Gastroesophageal sphincter (tissue), 4 donors: ENCODE measurements around the gene PFDN4. TPM values are rescaled to one million over a fixed set of nuclear protein-coding genes. Genes with fewer than 3 reads are reported as not detected.

Experiments
- ATAC-seq: fragments of 150-250 bp; one replicate; pipeline ENCODE4 v1.9.1; 2016; ENCODE audit warnings: mild to moderate bottlenecking, moderate library complexity
- H3K27ac ChIP-seq, 4 donors: fragments of 200-600 bp; sonication (generic) in 3 of 4; 1 replicate in 3 of 4; 2 replicates in 1 of 4; pipeline ENCODE4 v1.5.1; 2016 to 2019
- H3K27me3 ChIP-seq: fragments of 200-600 bp; sonication (generic); one replicate; pipeline ENCODE4 v1.5.1; 2019
- H3K36me3 ChIP-seq, 2 donors: fragments of 200-600 bp; sonication (generic); one replicate each; pipeline ENCODE4 v1.5.1; 2019; ENCODE audit warnings: control low read depth in 1 of 2
- H3K4me1 ChIP-seq, 3 donors: fragments of 200-600 bp; sonication (generic); 1 replicate in 2 of 3; 2 replicates in 1 of 3; pipeline ENCODE4 v1.5.1; 2016 to 2019; ENCODE audit warnings: control low read depth in 2 of 3
- H3K4me3 ChIP-seq, 2 donors: fragments of 200-600 bp; sonication (generic); one replicate each; pipeline ENCODE4 v1.5.1; 2019; ENCODE audit warnings: mild to moderate bottlenecking in 1 of 2, moderate library complexity in 1 of 2
- H3K9me3 ChIP-seq, 3 donors: fragments of 200-600 bp; sonication (generic); one replicate each; pipeline ENCODE4 v1.5.1; 2017 to 2019; ENCODE audit warnings: control low read depth in 2 of 3
- EP300 ChIP-seq: sonication (generic); formaldehyde crosslinking; IDR thresholded peaks from one replicate; pipeline ENCODE4 v1.6.1; 2017; ENCODE audit warnings: antibody characterized with exemption, mild to moderate bottlenecking
- POLR2A ChIP-seq, 2 donors: fragments of 450-650 bp; IDR thresholded peaks; one replicate each; pipeline ENCODE4 v1.6.1; 2017; ENCODE audit warnings: antibody characterized with exemption in 2 of 2, mild to moderate bottlenecking in 2 of 2, moderate library complexity in 1 of 2
- POLR2AphosphoS5 ChIP-seq: sonication (generic); formaldehyde crosslinking; IDR thresholded peaks from one replicate; pipeline ENCODE4 v1.6.1; 2017; ENCODE audit warnings: antibody characterized with exemption
- WGBS, 2 donors: methylation state at CpG; one replicate each; pipeline ENCODE4 v1.1.5; 2018; ENCODE audit warnings: low coverage in 1 of 2; 5-methylcytosine and 5-hydroxymethylcytosine counted together
- total RNA-seq, 4 donors: library from RNA; depleted of rRNA; stranded (reverse); fragments of >200 nt; gene quantifications; one replicate each; pipeline ENCODE4 v1.1.0, GENCODE V29; 2016
- TF ChIP-seq, protein P1 (sequence below), 4 experiments: fragments of 200-600 bp in 2 of 4; fragments of 450-650 bp in 2 of 4; sonication (generic) in 1 of 4; IDR thresholded peaks; one replicate each; pipeline ENCODE4 v1.5.1; 2017 to 2019; ENCODE audit warnings: antibody characterized with exemption in 4 of 4, mild to moderate bottlenecking in 2 of 4, moderate library complexity in 2 of 4

PFDN4 gene
- total RNA-seq, 4 donors from 2014 or later, result 39.2 to 91.8 (median 48.5) TPM

DNA sequence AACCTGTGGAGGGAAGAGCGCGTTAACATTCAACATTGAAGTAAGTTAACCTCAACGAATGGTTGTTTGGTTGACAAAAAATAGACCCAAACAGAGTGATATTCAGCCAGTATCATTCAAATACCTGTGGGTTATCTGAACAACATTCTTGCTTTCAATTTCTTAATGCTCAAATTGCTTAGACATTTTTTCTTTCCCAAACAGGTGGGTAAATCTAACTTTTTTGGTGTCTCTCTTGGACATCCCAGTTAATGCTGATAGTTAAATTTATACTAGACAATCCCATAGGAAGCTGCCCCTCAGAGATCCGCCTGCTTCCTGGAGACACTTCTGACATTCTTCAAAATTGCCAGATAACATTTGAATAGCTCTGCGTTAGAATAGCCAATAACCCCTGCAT lies 14.1 kb upstream of the PFDN4 start:
- no peaks in the 10 kb centered on the region for H3K4me1 ChIP-seq
- H3K27me3 ChIP-seq, result no peaks in the 10 kb centered on the region
- TF ChIP-seq EP300 (no peak), POLR2A (IDR thresholded peaks at IDR 0.05) (no peak), POLR2AphosphoS5 (no peak)
- TF ChIP-seq, protein P1, sequence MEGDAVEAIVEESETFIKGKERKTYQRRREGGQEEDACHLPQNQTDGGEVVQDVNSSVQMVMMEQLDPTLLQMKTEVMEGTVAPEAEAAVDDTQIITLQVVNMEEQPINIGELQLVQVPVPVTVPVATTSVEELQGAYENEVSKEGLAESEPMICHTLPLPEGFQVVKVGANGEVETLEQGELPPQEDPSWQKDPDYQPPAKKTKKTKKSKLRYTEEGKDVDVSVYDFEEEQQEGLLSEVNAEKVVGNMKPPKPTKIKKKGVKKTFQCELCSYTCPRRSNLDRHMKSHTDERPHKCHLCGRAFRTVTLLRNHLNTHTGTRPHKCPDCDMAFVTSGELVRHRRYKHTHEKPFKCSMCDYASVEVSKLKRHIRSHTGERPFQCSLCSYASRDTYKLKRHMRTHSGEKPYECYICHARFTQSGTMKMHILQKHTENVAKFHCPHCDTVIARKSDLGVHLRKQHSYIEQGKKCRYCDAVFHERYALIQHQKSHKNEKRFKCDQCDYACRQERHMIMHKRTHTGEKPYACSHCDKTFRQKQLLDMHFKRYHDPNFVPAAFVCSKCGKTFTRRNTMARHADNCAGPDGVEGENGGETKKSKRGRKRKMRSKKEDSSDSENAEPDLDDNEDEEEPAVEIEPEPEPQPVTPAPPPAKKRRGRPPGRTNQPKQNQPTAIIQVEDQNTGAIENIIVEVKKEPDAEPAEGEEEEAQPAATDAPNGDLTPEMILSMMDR (IDR thresholded peaks at IDR 0.05), result no peak
- no peak overlapping the region for H3K4me3 ChIP-seq
- no peaks in the 10 kb centered on the region for H3K36me3 ChIP-seq
- H3K9me3 ChIP-seq, result no peaks in the 10 kb centered on the region
- H3K27ac ChIP-seq, result no peak overlapping the region
- WGBS, 2 donors, result 70 to 79% methylated on average over 5 of the region's 5 CpGs
- ATAC-seq, result no peak

DNA sequence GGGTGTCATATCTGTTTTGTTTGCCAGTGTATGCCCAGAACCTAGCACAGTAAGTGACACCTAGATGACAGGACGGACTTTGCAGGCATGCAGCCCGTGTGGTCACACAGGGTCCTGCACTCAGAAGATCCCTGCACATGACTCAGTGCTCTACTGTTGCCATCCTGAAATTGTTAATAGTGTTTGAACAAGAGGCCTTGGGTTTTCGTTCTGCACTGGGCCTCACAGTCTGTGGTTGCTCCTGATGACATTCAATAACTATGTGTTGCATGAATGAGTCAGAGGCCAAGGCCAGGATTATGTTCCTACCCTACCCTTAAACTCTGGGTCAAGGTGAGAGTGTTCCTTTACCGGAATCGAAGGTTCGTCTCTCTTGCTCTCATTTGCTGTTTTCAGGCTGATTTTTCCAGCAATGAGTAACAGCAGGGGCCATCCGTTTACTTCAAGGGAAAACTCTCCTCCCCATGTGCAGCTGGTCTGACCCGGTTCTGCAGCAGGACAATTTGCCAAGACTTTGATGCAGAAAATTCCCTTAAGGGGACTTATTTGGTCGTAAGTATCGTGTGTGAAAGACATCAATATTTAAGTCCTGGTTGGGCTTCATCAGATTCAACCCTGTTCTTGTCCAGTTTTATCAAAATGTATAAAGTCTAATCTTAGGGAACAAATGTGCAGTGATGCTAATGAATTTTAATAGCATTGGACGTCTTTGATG lies 13.0 kb upstream of the PFDN4 start:
- H3K36me3 ChIP-seq, result no peaks in the 10 kb centered on the region
- H3K27ac ChIP-seq, result no peak overlapping the region
- ATAC-seq, result no peak
- WGBS, 2 donors, result 54 to 56% methylated on average over 7 to 8 of the region's 11 CpGs
- no peak overlapping the region for H3K4me3 ChIP-seq
- no peak for TF ChIP-seq POLR2A (IDR thresholded peaks at IDR 0.05)
- TF ChIP-seq EP300, result no peak
- TF ChIP-seq POLR2AphosphoS5, result no peak
- TF ChIP-seq, protein P1 (IDR thresholded peaks at IDR 0.05), result no peak
- H3K27me3 ChIP-seq, result no peaks in the 10 kb centered on the region
- no peaks in the 10 kb centered on the region for H3K4me1 ChIP-seq
- H3K9me3 ChIP-seq, result no peaks in the 10 kb centered on the region

DNA sequence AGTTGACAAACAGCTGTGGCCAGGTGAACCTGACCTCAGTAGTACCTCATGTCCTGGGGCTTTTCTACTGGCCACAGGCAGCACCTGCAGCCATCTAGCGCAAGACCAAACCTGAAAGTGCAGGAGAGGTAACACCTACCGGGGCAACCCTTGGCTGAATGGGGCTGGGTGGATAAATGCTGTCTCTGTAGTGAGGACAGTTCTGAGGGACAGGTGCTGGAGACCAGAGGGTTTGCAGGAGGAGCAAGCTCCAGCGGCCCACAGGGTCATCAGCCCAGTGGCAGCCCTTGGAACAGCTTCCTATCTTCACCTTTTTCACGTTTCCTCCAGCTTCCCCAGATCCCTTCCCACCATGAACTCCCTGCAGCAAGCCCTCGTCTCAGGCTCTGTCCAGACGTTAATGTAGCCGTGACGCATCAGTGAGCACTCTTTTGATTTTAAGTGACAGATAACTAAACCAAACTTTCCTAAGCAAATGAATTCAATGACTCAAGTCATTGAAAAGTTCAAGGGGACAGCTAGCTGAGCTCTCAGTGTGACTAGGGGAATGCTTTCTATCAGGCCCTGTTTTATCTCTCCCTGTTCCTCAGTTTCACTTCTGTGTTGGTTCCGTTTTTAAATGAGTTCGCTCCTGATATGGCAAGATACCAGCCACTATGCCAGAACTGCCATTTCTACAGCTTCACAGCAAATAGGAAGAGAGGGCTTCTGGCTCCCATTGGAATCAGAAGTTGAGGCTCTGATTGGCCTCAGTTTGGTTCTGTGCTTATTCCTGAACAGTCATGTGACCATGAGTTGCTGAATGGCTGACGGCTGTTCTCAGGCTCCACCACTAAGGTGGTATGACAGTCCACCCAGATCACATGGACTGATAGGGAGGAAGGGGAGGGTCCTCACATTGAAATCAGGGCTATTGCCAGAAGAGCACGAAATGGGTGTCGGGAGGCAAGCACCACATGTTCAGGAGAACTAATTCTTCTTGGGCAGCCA lies 12.1 kb upstream of the PFDN4 start:
- TF ChIP-seq POLR2AphosphoS5, result no peak
- no peak for TF ChIP-seq POLR2A (IDR thresholded peaks at IDR 0.05)
- TF ChIP-seq, protein P1 (IDR thresholded peaks at IDR 0.05), result no peak
- no peak for TF ChIP-seq EP300
- Histone ChIP-seq H3K27me3 (no peaks in the 10 kb centered on the region), H3K36me3 (no peaks in the 10 kb centered on the region), H3K9me3 (no peaks in the 10 kb centered on the region), H3K4me3 (no peak overlapping the region), H3K27ac (no peak overlapping the region), H3K4me1 (no peaks in the 10 kb centered on the region)
- ATAC-seq, result no peak
- 71 to 86% methylated on average over 5 to 10 of the region's 13 CpGs for WGBS, 2 donors

DNA sequence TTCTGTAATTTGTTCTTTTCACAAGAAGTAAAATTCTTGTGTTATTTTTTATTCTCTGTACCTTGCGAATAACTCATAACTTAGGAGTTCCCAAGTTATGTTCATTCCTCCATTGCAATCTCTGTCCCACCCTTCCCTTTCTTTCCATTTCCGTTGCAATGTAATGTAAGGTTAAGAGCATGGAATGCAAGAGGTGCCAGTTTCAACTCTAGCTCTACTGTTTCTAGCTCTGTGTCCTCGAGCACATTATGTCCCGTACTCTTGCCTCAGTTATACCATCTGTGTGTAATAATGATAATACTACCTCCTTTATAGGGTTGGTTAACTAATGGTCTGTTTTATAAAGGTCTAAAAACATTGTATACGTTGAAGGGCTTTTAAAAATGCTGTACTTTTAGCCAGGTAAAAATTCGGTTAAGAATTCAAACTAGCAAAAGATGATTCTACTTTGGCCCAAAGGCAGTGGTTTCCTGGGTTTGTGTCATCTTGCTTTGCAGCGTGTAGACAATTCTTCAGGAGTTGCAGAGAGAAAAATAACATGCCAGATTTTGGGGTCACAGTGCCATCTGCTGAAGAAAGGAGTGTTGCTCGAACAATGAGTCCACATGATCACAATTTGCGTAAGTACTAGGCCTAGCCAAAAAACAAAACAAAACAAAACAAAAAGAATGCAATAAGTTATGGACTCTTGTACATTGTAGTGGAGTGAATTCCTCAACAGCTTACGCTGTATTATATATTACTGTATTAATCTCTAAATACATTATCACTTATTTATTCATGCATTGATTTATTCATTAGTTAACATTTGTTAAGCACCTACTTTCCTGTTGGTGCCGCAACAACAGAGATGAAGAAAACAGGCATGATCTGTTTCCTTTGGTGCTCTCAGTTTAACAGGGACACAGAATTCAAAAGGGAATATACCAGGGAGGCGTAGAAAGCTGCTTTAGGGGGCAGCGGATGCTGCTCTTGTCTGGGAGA lies 10.0 kb upstream of the PFDN4 start:
- TF ChIP-seq POLR2AphosphoS5, result no peak
- no peak for TF ChIP-seq POLR2A (IDR thresholded peaks at IDR 0.05)
- no peaks in the 10 kb centered on the region for H3K36me3 ChIP-seq
- H3K27me3 ChIP-seq, result no peaks in the 10 kb centered on the region
- no peak overlapping the region for H3K27ac ChIP-seq
- WGBS, 2 donors, result 76 to 85% methylated on average over 12 to 13 of the region's 13 CpGs
- no peaks in the 10 kb centered on the region for H3K9me3 ChIP-seq
- no peaks in the 10 kb centered on the region for H3K4me1 ChIP-seq
- no peak overlapping the region for H3K4me3 ChIP-seq
- no peak for ATAC-seq

DNA sequence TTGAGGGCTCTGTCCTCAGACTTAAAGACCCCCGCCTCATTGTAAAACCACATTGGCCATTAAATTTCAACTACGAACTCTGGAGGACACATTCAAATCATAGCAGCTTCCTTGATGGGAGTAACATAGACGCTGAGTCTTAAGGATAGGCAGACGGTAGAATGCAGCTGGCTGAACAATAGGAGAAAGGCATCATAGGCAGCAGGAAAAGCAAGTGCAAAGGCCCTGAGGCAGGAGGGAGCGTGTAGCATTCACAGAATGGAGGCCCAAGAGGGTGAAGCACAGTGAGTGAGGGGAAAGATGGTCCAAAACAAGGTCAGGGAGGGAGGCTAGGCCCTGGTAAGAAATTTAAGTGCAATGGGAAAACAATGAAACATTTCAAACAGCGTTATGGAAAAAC lies 8.6 kb upstream of the PFDN4 start:
- Histone ChIP-seq H3K36me3 (no peaks in the 10 kb centered on the region), H3K27me3 (no peaks in the 10 kb centered on the region), H3K9me3 (no peaks in the 10 kb centered on the region), H3K4me3 (no peak overlapping the region), H3K4me1 (no peaks in the 10 kb centered on the region), H3K27ac (no peak overlapping the region)
- WGBS, 2 donors, result 0 to 66% methylated on average over 1 to 4 of the region's 6 CpGs
- TF ChIP-seq POLR2A (IDR thresholded peaks at IDR 0.05) (no peak), EP300 (no peak), POLR2AphosphoS5 (no peak)
- TF ChIP-seq, protein P1 (IDR thresholded peaks at IDR 0.05), result no peak
- ATAC-seq, result no peak
